ENCODE results near the gene B3GNT4. TPM values are rescaled to one million over a fixed set of nuclear protein-coding genes. Genes with fewer than 3 reads are reported as not detected.

Gene B3GNT4
- total RNA-seq, 2 donors from 2014 or later: 5.5 TPM; not detected in 1

DNA sequence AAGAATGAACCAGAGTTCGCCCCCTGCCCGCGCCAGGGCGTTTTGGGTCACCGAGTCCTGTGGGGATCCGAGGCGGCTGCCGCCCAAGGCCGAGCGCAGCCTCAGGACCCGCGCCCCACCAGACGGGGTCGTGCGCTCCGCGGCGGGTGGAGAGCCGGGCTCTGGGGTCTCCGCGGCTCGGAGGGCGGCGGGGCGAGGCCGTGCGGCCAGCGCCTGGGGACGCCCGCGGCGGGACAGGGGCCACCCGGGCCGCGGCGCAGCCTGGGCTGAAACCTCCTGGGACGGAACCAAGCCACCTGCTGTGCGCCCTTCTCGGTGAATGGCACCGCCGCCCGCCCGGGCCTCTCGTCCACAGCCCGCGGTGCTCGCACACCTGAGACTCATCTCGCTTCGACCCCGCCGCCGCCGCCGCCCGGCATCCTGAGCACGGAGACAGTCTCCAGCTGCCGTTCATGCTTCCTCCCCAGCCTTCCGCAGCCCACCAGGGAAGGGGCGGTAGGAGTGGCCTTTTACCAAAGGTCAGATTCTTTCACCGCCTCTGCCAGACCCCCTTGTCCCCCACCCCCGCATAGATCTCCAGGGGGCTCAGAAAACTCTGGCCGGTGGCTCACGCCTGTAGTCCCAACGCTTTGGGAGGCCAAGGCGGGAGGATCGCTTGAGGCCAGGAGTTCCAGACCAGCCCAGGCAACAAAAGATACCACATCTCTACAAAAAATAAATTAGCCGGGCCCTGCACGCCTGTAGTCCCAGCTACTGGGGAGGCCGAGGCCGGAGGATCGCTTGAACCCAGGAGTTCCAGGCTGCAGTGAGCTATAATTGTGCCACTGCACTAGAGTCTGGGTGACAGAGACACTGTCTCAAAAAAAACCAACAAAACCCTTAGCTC lies 901 bp downstream of the B3GNT4 start:
- peak; percentile 2 to 24 for ATAC-seq
- Mint-ChIP-seq H3K27ac (peak overlapping the region; percentile 7 to 46), H3K9me3 (no peaks in the 10 kb centered on the region), H3K36me3 (peaks cover 8 to 10% of the 10 kb centered on the region in 2 donors)
- DNase-seq (ENCODE audit: low spot score in 2 of 2): no peak

DNA sequence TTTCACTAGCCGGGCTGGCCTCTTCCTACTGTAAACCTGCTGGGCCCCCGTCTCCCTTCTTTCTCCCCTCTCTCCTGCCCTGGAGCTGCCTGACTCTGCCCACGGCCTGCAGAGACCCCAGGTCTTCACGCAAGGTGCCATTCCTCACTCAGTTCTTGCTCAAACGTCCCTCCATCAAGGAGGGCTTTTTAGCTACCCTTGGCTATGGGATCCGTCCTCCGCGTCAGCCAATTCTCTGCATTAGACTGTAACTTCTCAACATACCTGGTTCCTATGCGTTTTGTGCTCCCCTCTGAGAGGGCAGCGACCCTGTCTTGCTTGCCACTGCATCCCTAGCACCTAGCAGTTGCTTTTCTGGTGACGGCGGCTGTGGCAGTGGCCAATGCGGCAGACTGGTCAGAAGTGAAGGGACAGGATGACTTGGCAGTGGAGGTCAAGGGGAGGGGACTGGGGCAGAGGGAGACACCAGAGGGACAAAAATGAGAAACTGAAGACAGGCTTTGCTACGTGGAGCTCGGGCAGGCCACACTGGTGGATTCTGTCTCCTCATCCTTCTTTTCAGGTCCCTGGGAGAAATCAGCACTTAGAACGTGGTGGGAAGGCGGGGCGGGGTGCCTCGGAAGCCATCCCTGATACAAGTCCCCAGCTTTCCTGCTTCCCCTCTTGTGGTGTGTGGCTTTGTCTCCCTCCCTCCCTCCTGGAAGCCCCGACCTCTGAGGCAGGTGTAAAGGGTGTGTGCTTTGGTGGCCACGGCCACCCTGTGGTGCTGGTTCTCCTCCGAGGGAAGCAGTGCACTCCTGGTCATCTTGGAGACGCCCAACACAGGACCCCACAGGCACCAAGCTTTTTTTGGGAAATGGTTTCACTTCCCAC lies 1.8 kb downstream of the B3GNT4 start:
- DNase-seq (ENCODE audit: low spot score in 2 of 2): no peak
- Mint-ChIP-seq H3K27ac (peak overlapping the region in 1 of 2 donors; percentile 7), H3K36me3 (peaks cover 8 to 10% of the 10 kb centered on the region in 2 donors), H3K9me3 (no peaks in the 10 kb centered on the region)
- ATAC-seq: no peak

DNA sequence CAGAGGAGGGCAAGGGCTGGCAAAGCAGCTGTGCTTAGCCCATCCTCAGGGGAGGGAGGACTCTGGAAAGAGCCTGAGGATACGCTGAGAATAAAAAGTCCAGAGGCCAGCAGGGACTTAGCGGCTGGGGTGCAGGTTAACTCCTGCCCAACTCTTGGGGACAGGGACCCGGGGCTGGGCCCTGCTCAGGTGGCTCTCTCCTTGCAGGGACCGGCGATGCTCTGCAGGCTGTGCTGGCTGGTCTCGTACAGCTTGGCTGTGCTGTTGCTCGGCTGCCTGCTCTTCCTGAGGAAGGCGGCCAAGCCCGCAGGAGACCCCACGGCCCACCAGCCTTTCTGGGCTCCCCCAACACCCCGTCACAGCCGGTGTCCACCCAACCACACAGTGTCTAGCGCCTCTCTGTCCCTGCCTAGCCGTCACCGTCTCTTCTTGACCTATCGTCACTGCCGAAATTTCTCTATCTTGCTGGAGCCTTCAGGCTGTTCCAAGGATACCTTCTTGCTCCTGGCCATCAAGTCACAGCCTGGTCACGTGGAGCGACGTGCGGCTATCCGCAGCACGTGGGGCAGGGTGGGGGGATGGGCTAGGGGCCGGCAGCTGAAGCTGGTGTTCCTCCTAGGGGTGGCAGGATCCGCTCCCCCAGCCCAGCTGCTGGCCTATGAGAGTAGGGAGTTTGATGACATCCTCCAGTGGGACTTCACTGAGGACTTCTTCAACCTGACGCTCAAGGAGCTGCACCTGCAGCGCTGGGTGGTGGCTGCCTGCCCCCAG lies 2.8 kb downstream of the B3GNT4 start:
- Mint-ChIP-seq H3K9me3 (no peaks in the 10 kb centered on the region), H3K27ac (peak overlapping the region in 1 of 2 donors; percentile 50), H3K36me3 (peaks cover 8 to 10% of the 10 kb centered on the region in 2 donors)
- no peak for DNase-seq (ENCODE audit: low spot score in 2 of 2)
- ATAC-seq: no peak

DNA sequence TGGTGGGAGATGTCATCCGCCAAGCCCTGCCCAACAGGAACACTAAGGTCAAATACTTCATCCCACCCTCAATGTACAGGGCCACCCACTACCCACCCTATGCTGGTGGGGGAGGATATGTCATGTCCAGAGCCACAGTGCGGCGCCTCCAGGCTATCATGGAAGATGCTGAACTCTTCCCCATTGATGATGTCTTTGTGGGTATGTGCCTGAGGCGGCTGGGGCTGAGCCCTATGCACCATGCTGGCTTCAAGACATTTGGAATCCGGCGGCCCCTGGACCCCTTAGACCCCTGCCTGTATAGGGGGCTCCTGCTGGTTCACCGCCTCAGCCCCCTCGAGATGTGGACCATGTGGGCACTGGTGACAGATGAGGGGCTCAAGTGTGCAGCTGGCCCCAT lies 3.5 kb downstream of the B3GNT4 start:
- Mint-ChIP-seq H3K36me3 (peaks cover 8 to 11% of the 10 kb centered on the region in 2 donors), H3K9me3 (no peaks in the 10 kb centered on the region), H3K27ac (no peak overlapping the region)
- DNase-seq (ENCODE audit: low spot score in 2 of 2) (no peak), ATAC-seq (no peak)

DNA sequence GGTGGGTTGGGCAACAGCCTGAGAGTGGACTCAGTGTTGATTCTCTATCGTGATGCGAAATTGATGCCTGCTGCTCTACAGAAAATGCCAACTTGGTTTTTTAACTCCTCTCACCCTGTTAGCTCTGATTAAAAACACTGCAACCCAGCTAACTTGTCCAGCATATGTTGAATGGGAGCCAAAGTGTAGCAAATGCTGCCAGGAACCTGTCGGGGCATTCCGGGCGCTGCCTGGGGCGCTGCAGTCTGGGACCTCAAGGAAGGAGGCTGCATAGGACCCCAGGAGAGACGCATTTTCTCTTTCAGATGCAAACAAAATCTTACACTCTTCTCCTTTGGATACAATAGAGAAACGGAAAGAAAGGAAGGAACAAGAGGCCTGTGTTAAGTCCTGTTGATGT lies 3.9 kb downstream of the B3GNT4 start:
- Mint-ChIP-seq H3K27ac (peak overlapping the region in 1 of 2 donors; percentile 68), H3K36me3 (peaks cover 8 to 14% of the 10 kb centered on the region in 2 donors), H3K9me3 (no peaks in the 10 kb centered on the region)
- ATAC-seq (no peak), DNase-seq (ENCODE audit: low spot score in 2 of 2) (peak in 1 of 2 donors; percentile 18)

DNA sequence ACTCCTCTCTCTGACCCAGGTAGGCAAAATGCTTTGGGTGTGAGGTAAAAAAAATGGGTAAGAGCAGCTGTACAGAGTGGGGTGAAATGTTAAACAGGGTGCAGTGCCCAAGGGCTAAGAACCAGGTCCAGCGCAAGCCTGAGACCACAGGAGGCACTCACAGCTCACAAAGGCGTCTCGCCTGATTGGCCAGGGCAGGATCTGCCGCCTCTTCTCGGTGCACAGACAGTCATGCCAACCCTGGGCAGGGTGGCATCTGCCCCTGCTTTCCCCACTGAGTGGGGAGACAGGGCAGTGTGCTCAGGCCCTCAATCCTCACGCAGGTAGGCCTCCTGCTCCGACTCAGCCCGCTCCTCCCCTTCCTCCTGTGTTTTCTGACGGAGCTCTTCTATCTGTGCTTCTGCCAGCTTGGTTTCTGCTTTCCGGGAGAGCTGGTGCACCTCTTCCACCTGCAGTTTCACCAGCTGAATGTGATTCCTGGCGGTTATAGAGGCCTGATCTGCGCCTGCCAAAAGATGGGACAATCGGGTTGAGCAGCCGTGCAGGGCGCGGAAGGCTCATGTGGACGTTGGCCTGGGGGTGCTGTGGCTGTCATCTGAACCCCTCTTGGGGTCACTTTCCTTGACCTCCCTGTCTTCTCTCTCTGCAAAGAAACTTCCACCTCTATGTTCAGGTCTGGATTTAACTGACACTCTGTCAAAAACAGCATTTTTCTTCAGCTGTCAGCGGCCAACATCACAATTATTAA lies 4.7 kb downstream of the B3GNT4 start:
- ATAC-seq: no peak
- H3K27ac Mint-ChIP-seq: no peak overlapping the region
- H3K36me3 Mint-ChIP-seq: peaks cover 8 to 15% of the 10 kb centered on the region in 2 donors

DNA sequence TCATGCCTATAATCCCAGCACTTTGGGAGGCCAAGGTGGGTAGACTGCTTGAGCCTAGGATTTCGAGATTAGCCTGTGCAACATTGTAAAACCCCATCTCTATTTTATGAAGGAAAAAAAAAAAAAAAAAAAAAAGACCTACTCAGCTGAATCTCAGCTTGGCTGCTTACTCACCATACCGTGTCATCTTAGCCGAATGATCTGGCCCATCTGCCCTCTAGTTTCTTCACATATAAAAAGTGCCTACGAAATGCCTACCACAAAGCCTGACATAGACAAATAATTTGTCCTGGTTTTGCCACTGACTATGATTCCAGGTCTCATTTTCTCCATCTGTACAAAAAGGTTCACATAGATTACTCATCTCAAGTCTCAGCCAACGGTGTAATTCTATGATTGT lies 12.3 kb downstream of the B3GNT4 start:
- DNase-seq (ENCODE audit: low spot score in 2 of 2) (no peak), ATAC-seq (no peak)
- Mint-ChIP-seq H3K27ac (no peak overlapping the region), H3K9me3 (no peaks in the 10 kb centered on the region), H3K36me3 (peaks cover 10 to 31% of the 10 kb centered on the region in 2 donors)

More for the DNA sequence above, 4.7 kb downstream of the B3GNT4 start:
- H3K9me3 Mint-ChIP-seq: no peaks in the 10 kb centered on the region
- peak in 1 of 2 donors; percentile 46 for DNase-seq (ENCODE audit: low spot score in 2 of 2)

DNA sequence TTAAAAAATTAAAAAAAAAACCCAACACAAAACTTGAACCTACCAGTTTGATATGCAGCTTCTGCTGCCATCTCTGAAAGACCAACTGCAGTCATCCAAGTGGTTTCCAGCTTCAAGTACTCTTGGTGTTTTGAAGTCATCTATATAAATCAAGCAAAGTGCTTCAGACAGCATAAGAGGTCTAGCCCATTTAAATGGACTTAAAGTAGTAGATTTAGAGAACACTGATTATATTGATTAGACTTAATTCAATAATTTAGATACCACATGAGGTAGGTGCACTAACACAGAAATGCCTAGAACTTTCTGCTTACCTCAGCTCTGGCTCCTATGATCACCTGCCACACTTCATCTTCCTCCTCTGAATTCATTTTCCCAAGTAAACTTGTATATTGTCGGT lies 12.9 kb downstream of the B3GNT4 start:
- no peak for DNase-seq (ENCODE audit: low spot score in 2 of 2)
- Mint-ChIP-seq H3K27ac (peak overlapping the region in 1 of 2 donors; percentile 87), H3K9me3 (no peaks in the 10 kb centered on the region), H3K36me3 (peaks cover 10 to 31% of the 10 kb centered on the region in 2 donors)
- no peak for ATAC-seq

DNA sequence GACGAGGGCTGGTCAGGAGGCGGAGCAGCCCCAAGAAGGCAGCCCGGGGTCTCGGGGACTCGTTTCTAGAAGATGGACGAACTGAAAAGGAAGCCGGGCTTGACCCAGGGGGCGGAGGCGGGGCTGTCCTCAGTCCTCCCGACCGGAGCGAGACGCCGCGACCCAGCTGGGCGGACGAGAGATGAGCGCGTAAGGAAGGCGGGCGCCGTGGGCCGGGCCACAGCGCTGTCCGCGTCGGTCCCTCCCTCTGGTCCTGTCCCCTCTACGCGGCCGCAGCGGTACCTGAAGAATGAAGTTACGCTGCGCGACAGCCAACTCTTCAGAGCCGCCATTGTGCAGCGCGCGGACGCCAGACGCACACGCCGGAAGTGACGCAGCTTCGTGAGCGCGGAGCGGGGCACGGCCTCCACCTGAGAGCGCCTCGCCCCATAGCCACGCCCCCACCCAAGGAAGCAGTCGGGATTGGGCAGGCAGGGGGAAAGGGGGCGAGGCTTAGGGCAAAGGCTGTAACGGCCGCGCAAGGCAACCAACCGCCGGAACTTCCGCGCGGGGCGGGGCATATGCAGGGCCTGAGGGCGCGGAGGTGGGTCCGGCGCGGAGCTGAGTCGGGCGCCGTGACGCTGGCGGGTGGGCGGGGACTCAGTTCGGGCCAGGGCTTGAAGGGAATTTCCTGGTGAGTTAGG lies 22.3 kb downstream of the B3GNT4 start, which contains the start of gene DIABLO:
Gene DIABLO (minus strand): TSS at position 370 of the 683 bp plus-strand sequence. CDS start 38 bp downstream, at position 332.
- H3K27ac Mint-ChIP-seq: peak within 1 kb of the TSS; percentile 95 to 98
- no peaks in the 10 kb centered on the region for H3K9me3 Mint-ChIP-seq
- DNase-seq (ENCODE audit: low spot score in 2 of 2) (peak; percentile 100), ATAC-seq (peak; percentile 93 to 95)
- H3K36me3 Mint-ChIP-seq: peaks cover 0 to 12% of the 10 kb centered on the region in 2 donors

DNA sequence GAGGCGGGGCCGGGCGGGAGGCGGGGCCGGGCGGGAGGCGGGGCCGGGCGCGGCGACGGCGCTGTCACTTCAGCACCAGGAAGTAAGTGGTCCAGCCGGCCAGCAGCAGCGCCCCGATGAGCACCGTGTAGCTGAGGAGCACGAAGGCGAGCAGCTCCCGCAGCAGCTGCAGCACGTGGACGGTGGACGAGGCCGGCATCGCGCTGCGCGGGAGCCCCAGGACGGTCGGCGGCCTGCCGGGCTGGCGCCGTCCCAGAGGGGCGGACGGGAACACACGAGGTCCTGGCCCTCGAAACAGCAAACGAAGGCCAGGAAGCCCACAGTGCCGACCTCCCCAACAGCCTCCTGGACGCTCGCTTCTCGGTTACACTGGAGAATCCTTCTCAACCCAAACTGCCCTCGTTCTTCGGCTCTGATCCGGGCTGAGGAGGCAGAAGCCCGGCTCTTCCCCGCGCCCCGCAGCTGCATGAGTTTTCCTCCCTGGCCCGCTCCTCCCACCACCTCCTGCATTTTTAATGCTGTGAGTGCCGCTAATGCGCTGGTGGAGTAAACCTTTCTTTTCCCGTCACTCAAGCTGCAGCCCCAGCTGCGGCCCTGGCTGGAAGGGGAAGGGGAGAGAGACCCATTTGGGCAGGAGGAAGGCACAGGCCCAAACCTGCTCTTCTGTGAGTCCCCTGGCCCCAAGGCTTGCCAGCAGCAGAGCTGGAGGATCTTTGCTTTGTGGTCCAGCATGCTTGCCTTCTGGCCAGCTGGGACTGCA lies 23.0 kb downstream of the B3GNT4 start:
- Mint-ChIP-seq H3K9me3 (no peaks in the 10 kb centered on the region), H3K27ac (peak overlapping the region in 1 of 2 donors; percentile 95), H3K36me3 (peaks cover 0 to 12% of the 10 kb centered on the region in 2 donors)
- ATAC-seq: peak in 1 of 2 donors; percentile 68
- DNase-seq (ENCODE audit: low spot score in 2 of 2): no peak

DNA sequence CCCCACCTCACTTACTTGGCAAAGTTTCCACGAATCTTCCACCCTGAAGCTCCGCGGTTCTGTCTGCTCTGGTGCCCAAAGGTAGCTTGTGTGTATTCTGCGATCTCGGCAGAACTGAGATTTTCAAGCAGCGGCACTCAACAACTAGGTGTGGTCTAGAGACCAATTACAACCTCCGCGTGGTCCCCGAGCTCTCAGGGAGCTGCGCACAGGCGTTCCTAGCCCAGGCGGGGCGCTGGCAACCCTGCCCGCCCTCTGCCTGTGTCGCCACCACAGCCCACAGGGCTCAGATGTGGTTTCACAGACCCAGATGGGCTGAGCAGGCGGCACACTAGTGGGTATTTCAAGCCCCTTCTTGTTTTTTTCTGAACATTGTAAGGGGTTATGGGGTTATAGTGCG lies 23.8 kb downstream of the B3GNT4 start:
- peak overlapping the region in 1 of 2 donors; percentile 44 for H3K27ac Mint-ChIP-seq
- ATAC-seq (no peak), DNase-seq (ENCODE audit: low spot score in 2 of 2) (no peak)
- H3K9me3 Mint-ChIP-seq: no peaks in the 10 kb centered on the region
- peaks cover 0 to 13% of the 10 kb centered on the region in 2 donors for H3K36me3 Mint-ChIP-seq

DNA sequence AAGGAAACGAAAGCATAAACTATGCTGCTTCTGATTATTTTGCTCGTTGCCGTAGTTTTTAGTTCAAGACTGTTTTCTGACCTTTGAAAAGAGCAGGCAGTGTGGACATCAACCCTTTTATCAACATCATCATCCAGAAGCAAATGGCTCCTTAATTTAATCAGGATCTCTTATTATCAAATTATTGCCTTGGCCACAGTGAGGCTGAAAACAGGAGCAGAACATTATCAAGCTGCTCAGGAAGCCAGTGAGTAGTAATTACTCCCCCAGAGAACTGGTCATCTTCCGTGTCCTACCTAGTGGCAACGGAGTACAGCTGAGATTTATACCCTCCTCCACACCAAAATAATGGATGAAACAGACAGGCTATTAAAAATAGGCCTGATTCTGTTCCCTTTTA lies 24.6 kb downstream of the B3GNT4 start:
- Mint-ChIP-seq H3K9me3 (no peaks in the 10 kb centered on the region), H3K36me3 (peaks cover 0 to 16% of the 10 kb centered on the region in 2 donors), H3K27ac (no peak overlapping the region)
- no peak for ATAC-seq
- no peak for DNase-seq (ENCODE audit: low spot score in 2 of 2)

DNA sequence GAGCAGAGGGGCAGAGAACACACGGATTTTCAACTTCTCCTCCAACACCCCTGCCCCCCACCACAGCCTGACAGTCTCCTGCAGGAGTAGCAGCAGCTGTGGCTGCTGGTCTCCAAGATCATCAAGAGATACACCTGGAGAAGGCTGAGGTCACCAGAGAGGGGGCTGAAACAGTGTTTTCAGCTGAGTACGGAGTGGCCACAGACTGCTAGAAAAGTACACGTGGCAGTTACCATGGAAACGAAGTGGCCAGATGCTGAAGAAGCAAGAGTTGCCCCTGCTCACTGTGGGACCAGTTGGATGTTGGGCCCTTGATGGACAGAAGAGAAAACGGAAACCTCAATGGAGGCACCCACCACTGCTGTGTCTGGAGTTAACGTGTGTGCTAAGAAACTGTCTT lies 27.3 kb downstream of the B3GNT4 start:
- Mint-ChIP-seq H3K36me3 (peaks cover 0 to 4% of the 10 kb centered on the region in 2 donors), H3K9me3 (no peaks in the 10 kb centered on the region), H3K27ac (no peak overlapping the region)
- ATAC-seq (no peak), DNase-seq (ENCODE audit: low spot score in 2 of 2) (no peak)

DNA sequence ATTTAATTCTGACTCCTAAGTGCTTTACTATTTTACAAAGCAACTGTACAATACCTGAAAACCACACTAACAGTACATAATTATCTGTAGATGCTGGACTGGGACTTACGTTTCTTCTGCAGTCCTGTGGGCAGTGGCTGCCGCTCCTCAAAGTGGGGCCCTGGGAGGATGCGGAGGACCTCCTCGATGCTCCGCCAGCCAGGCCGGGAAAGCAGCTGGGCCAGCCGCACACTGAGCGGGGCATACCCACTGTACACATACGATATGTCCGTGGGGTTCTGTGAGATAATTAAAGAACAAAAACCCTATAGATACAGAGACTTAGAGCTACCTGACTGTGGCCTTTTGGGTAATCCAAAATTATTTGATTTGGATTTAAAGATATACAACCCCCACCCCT lies 29.2 kb downstream of the B3GNT4 start:
- Mint-ChIP-seq H3K36me3 (peaks cover 0 to 4% of the 10 kb centered on the region in 2 donors), H3K27ac (no peak overlapping the region)
- no peak for ATAC-seq

More for the DNA sequence above, 29.2 kb downstream of the B3GNT4 start:
- no peaks in the 10 kb centered on the region for H3K9me3 Mint-ChIP-seq
- DNase-seq (ENCODE audit: low spot score in 2 of 2): no peak

Measured in activated naive CD4-positive, alpha-beta T cell treated with anti-CD3 and anti-CD28 coated beads, Interleukin-2, amount 50 U/mL, for 72 hours (primary cell).